Mucosa of descending colon (tissue), 3 donors: ENCODE data around the gene TMEM170B. TPM values are rescaled to one million over a fixed set of nuclear protein-coding genes. Genes with fewer than 3 reads are reported as not detected.
A peak's percentile ranks its signal among the peaks of the same experiment; 100 is the strongest.

ENCODE experiments used
- ATAC-seq: fragments of 200-7000 bp; cut with Tn5 transposase; one replicate; pipeline ENCODE4 v1.9.1; 2020; ENCODE audit warnings: mild to moderate bottlenecking, moderate library complexity
- DNase-seq, 3 donors: peaks; one replicate each; pipeline ENCODE4 v3.0.0-alpha.2; 2020
- H3K36me3 ChIP-seq: fragments of 200-600 bp; one replicate; pipeline ENCODE4 v1.8.0; 2021; ENCODE audit warnings: low read depth, mild to moderate bottlenecking
- H3K4me1 ChIP-seq: fragments of 200-600 bp; one replicate; pipeline ENCODE4 v1.8.0; 2021; ENCODE audit warnings: low read depth, mild to moderate bottlenecking
- H3K4me3 ChIP-seq: fragments of 200-600 bp; one replicate; pipeline ENCODE4 v1.8.0; 2021; ENCODE audit warnings: mild to moderate bottlenecking
- H3K9me3 ChIP-seq: fragments of 200-600 bp; one replicate; pipeline ENCODE4 v1.8.0; 2021; ENCODE audit warnings: mild to moderate bottlenecking
- intact Hi-C, 2 donors: fragments of 100-400 bp; cut with DNase I in 1 of 2; cut with micrococcal nuclease in 1 of 2; formaldehyde crosslinking; loops; one replicate each; pipeline versions ENCODE4 v1.11.0 to v1.11.1; 2022; cut with DNase I, micrococcal nuclease
- long read RNA-seq, 2 donors: library from polyadenylated mRNA; unstranded; transcript quantifications; one replicate each; pipeline ENCODE4 v2.0.0, GENCODE V29; 2019 to 2021
- total RNA-seq, 3 donors: library from RNA; stranded (reverse); fragmentation: NEBNext Ultra II Directional in 2 of 3; extraction: Animal tissue kit (Norgen Biotek cat#: 25700) in 2 of 3; gene quantifications; one replicate each; pipeline versions ENCODE4 v1.2.1 to v1.2.4, GENCODE V29; 2021 to 2023
- TF ChIP-seq, protein P1 (sequence below): fragments of 200-600 bp; IDR thresholded peaks from one replicate; pipeline ENCODE4 v1.8.0; 2022; ENCODE audit warnings: antibody characterized with exemption, mild to moderate bottlenecking
- donor health status: DM: no; HTN: no; CAD: no; lungs with moderate emphysema.
- donor health status: DM: no; HTN: no; CAD: no.
- donor health status: DM: no; HTN: yes; CAD: no.

The TMEM170B gene, protein sequence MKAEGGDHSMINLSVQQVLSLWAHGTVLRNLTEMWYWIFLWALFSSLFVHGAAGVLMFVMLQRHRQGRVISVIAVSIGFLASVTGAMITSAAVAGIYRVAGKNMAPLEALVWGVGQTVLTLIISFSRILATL
- 1 to 10 TPM in 2 of 3 donors, under 1 TPM in 1; 0.98 to 9.0 (median 2.0) TPM for total RNA-seq
- long read RNA-seq, donor 1, full-length matches to known transcripts = 4 of 9 reads
- long read RNA-seq, donor 1, partial matches to known transcripts = 1 of 9 reads
- long read RNA-seq, donor 1, other reads (novel, unspliced or antisense) = 4 of 9 reads
- long read RNA-seq, donor 2 = 0 reads

DNA sequence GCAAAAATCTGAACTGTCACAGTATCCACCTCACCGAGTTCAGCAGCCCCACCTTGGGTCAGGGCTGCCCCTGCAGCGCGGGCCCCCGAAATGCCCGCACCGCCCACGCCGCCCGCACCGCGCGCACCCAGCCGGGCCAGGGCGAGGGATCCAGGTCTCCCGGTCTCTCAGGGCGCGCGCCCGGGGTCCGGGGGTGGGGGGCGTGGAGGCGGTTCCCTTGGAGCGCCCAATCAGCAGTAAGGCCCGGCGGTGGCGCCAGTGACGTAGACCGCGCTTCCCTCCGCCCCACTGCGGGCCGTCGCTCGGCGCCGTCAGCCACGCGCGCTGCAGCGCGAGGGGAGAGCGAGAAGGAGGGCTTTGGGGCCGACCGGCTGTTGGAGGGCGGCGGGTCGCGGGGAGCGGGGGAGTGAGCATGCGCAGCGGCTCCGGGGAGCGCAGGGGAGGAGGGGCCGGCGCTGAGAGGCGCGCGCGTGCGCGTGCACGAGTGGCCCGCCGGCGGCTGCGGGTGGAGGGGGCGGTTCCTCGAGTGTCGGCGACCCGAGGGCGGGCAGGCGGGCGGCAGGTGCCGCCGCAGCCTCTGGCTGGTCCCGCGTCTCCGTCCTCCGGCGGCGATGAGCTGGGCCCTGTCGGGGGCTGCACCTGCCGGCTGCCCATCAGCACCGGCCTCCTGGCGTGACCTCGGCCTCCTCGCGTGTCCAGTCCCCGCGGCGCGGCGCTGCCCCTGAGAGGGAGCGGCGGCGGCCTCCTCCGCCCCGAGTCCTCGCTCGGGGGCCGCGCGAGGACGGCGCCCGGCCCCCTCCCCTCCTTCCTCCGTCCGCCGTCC, at the start of gene TMEM170B:
TSS of gene TMEM170B (plus strand) at position 521 of the 823 bp plus-strand sequence. CDS start 529 bp downstream, outside the sequence.
- intact Hi-C loops = no loop called here
- Histone ChIP-seq H3K9me3 (no peaks in the 10 kb centered on the region), H3K4me3 (peak within 1 kb of the TSS; percentile 71), H3K4me1 (peaks cover 8% of the 10 kb centered on the region), H3K36me3 (no peaks in the 10 kb centered on the region)
- TF ChIP-seq, protein P1, sequence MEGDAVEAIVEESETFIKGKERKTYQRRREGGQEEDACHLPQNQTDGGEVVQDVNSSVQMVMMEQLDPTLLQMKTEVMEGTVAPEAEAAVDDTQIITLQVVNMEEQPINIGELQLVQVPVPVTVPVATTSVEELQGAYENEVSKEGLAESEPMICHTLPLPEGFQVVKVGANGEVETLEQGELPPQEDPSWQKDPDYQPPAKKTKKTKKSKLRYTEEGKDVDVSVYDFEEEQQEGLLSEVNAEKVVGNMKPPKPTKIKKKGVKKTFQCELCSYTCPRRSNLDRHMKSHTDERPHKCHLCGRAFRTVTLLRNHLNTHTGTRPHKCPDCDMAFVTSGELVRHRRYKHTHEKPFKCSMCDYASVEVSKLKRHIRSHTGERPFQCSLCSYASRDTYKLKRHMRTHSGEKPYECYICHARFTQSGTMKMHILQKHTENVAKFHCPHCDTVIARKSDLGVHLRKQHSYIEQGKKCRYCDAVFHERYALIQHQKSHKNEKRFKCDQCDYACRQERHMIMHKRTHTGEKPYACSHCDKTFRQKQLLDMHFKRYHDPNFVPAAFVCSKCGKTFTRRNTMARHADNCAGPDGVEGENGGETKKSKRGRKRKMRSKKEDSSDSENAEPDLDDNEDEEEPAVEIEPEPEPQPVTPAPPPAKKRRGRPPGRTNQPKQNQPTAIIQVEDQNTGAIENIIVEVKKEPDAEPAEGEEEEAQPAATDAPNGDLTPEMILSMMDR = no peak
- ATAC-seq (peak; percentile 97), DNase-seq (peak; percentile 90 to 95 (median 95))

DNA sequence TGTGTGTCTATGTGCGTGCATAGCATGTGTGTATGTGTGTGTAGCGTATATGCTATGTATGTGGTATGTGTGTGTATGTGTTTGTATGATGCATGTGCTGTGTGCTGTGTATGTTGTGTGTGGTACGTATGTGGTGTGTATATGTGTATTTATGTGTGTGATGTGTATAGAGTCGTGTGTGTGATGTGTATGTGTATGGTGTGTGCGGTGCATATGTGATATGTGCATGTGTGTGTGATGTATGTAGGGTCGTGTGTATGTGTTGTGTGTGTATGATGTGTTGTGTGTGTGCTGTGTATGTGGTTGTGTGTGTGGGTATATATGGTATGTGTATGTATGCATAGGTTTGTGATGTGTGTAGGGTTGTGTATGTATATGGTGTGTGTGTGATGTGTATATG, 46.6 kb upstream of the TMEM170B start:
- Histone ChIP-seq H3K9me3 (no peaks in the 10 kb centered on the region), H3K4me1 (peaks cover 3% of the 10 kb centered on the region), H3K36me3 (no peaks in the 10 kb centered on the region), H3K4me3 (no peak overlapping the region)
- TF ChIP-seq, protein P1 = no peak
- no peak for ATAC-seq
- no peak for DNase-seq
- intact Hi-C loops = loop anchor here (10.0 kb wide), 1 partner anchor 536 kb away; no protein-coding TSS in a partner anchor

DNA sequence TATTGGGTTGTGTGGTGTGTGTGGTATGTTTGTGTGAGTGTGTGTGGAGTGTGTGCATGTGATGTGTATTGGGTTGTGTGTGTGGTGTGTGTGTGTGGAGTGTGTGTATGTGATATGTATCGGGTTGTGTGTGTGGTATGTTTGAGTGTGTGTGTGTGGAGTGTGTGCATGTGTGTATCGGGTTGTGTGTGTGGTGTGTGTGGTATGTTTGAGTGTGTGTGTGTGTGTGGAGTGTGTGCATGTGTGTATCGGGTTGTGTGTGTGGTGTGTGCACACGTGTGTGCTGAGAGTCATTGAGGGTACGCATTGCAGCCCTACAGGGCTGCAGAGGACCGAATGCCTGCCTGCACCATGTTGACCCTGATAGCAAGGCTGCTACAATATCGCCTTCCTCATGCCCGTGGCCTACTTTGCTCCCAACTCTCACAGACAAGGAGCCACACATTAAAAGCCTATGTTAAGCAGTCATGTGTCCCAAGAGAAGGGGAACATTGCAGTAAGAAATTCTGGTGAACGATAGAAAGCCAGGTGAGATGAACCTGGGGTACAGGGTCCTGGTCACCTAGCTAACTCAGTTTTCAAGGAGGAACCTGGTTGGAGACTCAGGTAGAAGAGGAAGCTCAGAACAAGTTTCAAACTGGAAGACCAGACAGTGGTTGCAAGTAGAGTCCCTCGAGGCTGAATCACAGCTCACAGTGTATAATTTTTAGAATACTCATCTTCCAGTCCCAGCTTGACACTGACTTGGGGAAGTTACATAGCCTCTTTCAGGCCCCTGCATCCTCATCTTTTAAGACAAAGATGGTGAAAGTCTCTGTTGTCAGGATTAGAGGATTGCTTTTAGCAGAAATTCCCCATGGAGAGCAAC, 45.7 kb upstream of the TMEM170B start:
- intact Hi-C loops = loop anchor here (10.0 kb wide), 1 partner anchor 537 kb away; no protein-coding TSS in a partner anchor
- ATAC-seq = no peak

DNA sequence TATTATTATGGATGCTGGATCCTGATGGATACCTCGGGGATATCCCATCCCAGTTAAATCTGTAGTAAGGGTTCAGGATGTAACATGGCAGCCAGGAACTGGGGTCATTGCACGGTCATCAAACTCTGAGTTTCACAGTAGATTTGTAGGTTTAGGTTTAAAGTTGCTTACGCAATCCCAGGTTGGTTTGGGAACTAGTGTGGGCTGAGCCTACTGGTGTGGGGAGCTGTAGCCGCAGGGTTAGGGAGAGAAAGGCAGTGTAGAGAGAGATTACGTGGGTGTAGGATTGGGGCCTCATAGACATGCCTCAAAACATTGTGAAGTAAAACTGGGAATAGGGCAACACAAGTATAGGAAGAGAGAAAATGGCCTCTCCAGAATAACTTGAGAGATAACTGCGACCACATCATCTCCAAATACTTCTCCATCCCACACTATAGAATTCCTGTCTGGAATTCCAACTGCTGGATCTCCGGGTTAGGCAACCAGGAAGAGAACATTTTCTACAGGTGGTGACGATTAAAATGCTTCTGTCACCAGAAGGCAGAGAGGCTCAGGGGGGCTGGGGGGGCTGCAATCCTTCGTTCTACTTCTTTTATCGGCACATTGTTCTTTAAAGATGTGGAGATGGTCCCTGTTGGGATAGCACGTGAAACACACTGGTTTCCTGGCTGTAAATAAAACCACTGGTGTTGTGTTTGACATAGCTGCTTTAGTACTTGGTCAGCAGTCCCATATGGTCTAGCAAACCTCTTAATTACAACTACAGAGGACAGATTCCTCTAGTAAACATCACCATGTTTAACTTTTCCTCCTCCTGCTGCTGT, 44.9 kb upstream of the TMEM170B start:
- Histone ChIP-seq H3K36me3 (no peaks in the 10 kb centered on the region), H3K4me3 (no peak overlapping the region), H3K4me1 (peaks cover 10% of the 10 kb centered on the region), H3K9me3 (no peaks in the 10 kb centered on the region)
- intact Hi-C loops = loop anchor here (10.0 kb wide), 1 partner anchor 538 kb away; no protein-coding TSS in a partner anchor
- ATAC-seq (no peak), DNase-seq (no peak)
- TF ChIP-seq, protein P1 = no peak

More for the DNA sequence above, 45.7 kb upstream of the TMEM170B start:
- TF ChIP-seq, protein P1 = no peak
- DNase-seq = no peak
- H3K9me3 ChIP-seq = no peaks in the 10 kb centered on the region
- H3K36me3 ChIP-seq = no peaks in the 10 kb centered on the region
- no peak overlapping the region for H3K4me3 ChIP-seq
- peaks cover 10% of the 10 kb centered on the region for H3K4me1 ChIP-seq
